GM19238 (cell line): ENCODE data around the gene ADGRD2.
A peak's percentile ranks its signal among the peaks of the same experiment; 100 is the strongest.

ENCODE experiments used
- DNase-seq: peaks from one replicate; pipeline ENCODE4 v3.0.0; 2011; ENCODE audit warnings: low spot score; ENCODE audit not compliant: insufficient read length

The ADGRD2 gene

DNA sequence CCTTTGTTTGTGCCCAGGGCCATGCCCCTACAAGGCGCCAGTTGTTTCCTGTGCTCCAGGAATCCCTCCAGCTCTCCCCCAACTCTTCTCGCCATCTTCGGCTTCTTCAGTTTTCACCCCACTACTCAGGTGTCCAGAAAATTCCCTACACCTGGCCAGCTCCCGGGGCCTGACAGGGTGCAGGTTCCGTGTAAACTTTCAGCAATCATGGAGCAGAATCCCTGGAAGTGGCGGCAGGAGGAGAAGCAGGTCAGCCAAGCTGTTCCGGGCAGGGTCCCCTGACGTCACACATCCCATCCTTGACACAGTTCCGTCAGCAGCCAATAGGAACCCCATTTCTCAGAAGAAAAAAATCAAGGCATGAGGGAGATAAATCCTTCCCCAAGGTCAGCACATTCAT, 12.2 kb upstream of the ADGRD2 start:
- no peak for DNase-seq

DNA sequence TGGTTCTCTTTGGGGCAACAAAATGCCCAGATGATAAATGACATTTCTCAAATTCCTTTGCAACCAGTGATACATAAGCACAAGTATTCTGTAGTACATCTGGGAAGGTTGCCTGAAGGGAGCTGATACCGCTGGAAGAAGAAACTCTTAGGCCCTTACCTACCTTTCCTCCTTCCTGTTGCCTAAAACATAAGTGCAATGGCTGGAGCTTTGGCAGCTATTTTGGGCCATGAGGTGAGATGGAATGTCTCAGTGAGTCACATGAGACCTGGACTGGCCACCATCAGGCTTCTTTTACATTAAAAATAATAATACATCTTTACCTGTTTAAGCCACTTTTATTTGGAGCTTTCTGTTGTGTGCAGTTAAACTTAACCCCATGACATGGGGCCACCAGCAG, 11.2 kb upstream of the ADGRD2 start:
- no peak for DNase-seq

DNA sequence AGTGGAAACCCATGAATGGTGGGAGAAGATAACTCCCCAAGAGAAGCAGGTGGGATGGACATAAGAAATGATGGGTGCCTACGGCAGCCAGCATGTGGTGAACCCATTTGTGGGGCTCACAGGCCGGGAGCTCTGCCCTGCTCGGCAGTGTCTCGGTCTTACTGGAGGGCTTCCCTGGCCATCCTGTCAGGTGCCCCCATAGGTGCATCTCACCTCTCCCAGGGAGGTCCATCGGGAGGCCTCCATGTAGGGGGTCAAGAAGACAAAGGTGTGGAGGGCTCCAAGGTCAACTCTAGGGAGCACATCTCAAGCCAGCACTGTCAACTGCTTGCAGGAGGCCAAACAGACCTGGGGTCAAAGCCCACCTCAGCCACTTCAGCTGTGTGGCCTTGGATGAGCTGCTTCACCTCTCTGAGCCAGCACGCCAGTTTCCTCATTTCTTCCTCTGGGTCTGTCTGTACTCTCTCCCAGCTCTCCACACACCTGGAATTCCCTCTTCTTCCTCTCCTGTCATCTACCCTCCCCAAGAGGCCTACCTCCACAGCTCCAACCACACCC, 10.5 kb upstream of the ADGRD2 start:
- no peak for DNase-seq

DNA sequence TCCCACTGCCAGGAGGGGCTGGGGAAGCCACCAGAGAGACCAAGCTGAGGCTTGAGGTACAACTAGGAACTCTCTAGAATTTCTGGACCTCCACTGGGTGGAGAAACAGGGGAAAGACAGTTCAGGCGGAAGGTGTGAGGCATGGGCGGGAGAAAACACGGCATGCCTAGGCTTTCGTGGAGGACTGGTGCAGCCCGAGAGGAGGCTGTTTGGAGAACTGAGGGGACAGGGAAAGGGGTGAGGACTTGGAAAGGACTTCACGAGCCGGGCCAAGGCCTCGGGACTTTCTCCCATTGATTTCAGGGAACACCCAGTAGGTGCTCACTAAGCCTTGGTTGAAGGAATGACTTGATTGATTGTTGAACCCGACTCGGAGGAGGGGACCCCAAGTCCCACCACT, 9.5 kb upstream of the ADGRD2 start:
- DNase-seq: no peak

DNA sequence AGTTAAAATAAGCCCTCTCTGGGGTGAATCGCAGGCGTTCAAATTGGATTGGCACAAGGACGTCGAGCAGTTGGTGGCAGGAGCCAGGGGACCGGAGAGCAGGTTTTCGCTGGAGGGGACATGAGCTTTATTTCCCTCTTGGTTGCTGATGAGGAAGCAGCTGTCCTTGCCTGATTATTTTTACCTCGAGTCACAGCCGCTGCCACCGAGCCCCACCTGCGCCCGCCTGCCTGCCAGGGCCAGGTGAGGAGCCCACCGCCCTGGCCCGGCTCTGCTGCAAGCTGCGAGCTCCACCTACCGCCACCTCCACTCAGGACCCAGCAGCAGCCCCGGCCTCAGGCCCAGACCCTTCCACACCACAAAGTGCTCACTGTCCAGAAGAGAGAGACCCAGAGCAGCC, 9.0 kb upstream of the ADGRD2 start:
- DNase-seq: no peak

DNA sequence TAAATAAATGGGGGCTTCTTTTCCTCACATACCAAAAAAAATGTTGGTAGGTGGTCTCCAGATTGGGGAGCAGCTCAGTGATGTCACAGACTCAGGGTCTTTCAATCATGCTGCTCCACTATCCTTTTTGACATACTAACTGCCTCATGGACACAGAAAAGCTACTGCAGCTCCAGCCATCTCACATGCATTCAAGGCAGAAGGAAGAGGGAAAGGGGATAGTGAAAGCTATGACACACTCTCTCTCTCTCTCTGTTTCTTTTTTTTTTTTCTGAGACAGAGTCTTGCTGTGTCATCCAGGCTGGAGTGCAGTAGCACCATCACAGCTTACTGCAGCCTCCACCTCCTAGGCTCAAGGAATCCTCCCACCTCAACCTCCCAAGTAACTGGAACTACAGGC, 7.9 kb upstream of the ADGRD2 start:
- DNase-seq: no peak

DNA sequence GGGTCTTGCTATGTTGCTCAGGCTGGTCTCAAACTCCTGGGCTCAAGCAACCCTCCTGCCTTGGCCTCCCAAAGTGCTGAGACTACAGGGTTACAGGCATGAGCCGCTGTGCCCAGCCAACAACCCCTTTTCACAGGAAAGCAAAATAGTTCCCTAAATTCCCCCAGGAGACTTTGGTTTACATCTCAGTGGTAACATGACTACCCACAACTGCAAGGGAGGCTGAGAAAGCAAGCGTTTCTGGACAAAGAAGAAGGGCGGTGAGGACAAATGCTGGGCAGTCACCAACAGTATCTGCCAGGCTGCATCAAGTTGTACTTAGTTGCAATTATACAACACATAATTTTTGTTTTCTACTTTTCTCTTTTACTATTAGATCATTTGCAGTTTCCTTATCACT, 7.4 kb upstream of the ADGRD2 start:
- DNase-seq: no peak

DNA sequence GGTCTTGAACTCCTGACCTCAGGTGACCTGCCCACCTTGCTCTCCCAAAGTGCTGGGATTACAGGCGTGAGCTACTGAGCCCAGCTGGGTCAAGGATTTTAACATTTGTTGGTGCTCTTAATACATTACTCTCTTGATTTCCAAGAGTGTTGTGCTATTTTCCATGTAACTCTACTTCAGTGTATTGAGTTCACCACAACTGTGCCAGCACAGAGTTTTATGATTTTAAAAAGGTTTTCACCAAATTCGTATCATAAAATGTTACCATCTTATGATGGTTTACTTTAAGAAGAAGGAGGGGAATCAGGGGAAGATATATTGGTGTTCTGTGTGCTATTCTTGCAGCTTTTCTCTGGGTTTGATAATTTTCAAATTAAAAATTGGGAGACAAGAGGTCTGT, 6.6 kb upstream of the ADGRD2 start:
- DNase-seq: no peak

DNA sequence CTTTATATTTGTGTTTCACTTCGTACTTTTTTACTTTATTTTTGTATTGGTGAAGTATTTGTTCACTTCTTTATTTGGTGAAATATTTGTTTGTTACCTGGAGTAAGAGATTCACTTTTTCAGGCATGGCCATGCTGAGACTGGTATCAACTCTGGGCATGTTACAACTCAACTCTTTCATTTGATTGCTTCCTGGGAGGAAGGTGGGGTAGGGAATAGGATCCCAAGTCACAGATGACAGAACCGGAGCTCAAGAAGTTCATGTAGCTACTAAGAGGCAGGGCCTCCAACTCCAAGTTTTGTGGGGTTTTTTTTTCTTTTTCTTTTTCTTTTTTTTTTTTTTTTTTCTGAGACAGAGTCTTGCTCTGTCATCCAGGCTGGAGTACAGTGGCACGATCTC, 6.1 kb upstream of the ADGRD2 start:
- no peak for DNase-seq

DNA sequence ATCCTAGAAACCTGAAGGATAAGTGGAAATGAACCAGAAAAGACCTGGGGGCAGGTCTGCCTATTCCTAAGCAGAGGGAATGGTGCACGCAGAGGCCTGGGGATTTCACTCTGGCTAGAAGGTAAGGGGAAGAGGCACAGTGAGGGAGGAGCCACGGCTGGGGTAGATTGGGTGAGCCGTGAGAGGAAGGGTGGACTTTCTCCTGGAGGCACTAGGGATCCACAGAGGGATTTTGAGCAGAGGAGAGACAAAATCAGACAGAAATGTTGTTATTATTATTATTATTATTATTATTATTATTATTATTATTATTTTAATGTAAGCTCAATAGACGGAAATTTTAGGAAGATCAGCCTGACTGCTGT, 3.0 kb upstream of the ADGRD2 start:
- DNase-seq: no peak

DNA sequence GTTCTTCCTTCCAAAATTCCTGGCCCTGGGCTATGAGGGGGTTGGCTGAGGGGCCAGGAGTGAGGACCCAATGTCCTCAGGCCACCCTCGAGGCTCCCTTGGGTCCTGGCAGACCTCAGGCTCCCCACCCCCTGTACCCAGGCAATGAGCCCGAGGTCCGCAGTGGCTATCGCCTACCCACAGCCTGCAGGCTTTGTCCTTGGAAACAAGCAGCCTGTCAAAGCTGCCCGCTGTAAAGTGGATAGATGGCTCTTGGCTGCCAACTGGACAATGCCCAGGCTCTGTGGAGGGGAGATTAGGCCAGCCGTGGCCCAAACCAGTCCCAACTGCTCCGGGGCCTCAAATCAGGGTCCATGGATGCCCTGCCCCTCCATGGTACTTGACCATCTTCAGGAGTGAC, 2.2 kb upstream of the ADGRD2 start:
- no peak for DNase-seq

DNA sequence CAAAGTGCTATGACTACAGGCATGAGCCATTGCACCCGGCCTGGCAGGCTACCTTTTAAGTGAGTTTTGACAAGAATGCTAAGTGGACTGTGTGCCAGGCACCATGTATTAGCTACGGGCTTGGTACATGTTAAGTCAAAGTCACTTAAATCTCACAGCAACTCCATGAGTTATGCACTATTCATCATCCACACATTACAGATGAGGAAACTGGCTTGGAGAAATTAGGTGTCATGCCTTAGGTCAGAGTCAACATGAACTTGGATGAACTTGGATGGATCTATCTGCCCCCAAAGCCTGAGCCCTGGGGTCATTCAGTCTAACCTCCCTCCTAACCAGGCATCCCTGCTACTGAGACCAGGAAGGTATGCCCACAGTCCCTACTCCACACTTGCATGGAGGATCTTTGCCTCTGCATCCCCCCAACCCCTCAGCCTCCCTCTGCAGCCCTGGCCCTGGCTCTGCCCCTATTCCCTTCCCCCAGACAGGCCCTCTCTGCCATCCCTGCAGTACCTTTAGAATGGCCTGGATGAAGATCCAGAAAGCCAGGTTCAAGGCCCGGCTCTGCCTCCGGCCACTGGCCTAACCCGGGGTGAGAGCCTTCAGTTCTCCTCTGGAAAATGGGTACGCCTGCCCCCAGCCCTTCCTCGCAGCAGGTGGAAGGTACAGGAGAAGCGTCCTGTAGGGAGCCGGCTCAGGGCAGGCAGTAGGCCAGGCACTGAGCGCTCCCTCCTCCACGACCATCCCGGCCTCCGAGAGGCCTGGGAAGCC, 685 bp upstream of the ADGRD2 start:
- no peak for DNase-seq

DNA sequence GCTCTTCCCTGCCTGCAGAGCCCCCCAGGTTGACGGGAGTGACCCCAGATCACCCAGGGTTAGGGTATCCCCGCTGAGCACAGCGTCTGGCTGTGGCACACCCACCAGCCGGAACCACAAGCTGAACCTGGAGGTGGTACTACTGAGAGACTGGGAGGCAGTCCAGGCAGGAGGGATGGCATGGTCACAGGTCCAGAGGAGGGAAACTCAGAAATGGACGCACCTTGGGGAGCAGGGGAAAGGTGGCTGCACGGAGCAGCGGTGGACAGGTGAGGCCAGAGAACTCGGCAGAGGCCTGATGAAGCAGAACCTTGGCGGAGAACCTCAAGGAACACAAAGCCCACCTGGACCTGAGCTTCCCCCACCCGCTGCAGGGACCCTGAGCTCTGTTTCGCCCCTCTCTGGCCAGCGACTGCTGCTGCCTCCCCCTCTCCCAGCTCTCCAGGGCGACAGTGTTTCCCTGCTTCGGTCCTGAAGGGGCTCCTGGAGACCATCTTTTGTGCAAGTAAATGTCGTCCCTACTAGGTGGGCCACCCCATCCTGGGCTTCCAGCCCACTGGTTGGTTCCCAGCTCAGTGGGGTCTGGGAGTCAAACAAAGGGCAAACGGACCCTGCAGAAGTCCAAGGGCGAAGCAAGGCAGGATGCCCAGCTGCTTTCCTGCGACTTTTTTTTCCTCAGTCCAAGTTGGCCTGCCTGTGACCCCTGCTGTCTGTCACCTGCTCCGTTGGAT, 845 bp downstream of the ADGRD2 start:
- DNase-seq: no peak

DNA sequence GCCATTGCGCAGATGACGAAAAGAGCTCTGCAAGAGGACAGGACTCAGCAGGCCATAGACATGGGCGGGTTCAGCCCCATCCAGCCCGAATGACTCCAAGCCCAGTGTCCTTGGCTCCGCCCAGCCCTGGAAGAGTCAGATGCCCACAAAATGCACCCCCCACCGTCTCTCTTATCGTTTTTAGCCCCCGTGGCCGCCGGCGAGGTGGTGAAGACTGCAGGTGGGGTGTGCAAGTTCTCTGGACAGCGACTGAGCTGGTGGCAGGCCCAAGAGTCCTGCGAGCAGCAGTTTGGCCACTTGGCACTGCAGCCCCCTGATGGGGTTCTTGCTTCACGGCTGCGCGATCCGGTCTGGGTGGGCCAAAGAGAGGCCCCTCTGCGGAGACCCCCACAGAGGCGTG, 2.1 kb downstream of the ADGRD2 start:
- DNase-seq: no peak

DNA sequence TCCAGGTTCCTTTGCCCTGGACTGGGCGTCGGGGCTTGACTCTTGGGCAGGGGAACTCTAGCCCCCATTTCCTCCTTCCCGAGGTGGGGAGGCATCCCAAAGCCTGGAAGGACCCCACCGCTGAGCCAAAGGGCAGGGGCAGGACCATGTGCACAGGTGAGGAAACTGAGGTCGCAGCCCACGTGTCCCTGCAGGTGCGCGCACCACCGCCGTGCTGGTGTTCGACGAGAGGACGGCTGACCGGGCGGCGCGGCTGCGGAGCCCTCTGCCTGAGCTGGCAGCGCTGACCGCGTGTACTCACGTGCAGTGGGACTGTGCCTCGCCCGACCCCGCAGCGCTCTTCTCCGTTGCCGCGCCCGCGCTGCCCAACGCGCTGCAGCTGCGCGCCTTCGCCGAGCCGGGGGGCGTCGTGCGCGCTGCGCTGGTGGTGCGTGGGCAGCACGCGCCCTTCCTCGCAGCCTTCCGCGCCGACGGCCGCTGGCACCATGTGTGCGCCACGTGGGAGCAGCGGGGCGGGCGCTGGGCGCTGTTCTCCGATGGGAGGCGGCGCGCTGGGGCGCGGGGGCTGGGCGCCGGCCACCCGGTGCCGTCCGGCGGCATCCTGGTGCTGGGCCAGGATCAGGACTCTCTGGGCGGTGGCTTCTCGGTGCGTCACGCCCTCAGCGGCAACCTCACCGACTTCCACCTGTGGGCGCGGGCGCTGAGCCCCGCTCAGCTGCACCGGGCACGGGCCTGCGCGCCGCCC, 2.8 kb downstream of the ADGRD2 start:
- no peak for DNase-seq

DNA sequence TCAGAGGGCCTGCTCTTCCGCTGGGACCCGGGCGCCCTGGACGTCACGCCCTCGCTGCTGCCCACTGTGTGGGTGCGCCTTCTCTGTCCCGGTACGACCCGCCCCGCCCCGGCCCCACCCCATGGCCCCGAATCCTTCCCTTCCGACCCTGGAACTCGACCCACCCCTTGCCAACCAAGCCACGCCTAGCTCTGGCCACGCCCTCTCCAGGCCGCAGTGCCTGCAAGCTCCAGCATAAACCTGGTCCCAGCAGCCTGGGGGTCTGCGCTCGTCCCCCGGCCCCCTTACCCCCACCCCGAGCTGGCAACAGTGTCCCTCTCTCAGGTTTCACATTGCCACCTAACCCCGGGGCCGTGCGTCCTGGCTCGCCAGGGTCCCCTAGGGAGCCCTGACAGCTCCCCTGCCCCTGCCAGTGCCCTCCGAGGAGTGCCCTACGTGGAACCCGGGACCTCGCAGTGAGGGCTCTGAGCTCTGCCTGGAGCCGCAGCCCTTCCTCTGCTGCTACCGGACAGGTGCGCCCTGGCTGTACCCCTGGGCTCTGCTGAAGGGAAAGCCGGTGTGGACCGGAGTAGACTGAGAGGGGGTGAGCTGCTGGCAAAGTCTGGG, 3.4 kb downstream of the ADGRD2 start:
- DNase-seq: peak; percentile 2

DNA sequence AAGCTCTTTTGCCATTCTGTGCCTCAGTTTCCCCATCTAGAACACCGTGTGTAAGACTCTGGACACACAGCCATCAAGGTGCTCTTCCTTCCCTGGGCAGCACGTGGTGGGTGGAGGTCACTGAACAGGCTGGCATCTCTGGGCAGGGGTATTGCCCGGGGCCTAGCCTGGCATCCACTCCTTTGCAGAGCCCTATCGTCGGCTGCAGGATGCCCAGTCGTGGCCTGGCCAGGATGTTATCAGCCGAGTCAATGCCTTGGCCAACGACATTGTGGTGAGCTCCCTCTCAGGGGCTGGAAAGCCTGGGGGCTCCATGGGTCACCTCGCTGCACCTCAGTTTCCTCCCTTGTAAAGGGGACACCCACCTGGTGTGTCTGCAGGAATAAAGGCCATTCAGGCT, 4.0 kb downstream of the ADGRD2 start:
- no peak for DNase-seq

DNA sequence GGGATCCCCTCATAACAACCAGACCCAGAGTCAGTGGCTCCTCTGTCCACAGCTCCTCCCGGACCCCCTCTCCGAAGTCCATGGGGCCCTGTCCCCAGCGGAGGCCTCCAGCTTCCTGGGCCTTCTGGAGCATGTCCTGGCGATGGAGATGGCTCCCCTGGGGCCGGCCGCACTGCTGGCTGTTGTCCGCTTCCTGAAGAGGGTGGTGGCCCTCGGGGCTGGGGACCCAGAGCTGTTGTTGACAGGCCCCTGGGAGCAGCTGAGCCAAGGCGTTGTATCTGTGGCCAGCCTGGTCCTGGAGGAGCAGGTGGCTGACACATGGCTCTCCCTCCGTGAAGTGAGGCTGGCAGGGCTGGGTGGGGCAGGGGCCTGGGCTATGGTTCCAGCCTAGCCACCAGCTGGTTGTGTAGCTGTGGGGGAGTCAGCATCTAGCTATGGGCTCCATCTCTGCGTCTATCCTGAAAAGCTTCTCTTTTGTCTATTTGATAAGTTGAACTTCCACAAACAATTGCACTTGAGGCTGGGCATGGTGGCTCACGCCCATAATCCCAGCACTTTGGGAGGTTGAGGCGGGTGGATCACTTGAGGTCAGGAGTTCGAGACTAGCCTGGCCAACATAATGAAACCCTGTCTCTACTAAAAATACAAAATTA, 4.7 kb downstream of the ADGRD2 start:
- DNase-seq: peak; percentile 1

DNA sequence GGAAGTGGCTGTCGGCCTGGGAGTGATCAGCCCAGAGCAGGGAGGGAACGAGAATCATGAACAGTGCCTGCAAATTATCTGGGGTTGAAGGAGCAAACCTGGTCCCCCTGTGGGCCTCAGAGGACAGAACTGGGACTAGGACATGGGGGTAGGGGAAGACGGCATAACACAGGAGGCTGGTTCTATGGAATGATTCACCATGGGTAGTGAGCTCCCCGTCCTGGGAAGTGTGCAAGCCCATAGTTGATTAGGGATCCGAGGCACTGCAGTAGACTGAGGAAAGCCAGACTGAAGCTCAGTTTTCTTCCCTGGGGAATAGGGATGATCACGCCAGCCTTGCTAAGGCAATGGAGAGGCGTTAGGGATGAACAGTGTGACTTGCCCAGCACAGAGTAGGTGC, 5.6 kb downstream of the ADGRD2 start:
- peak; percentile 0 for DNase-seq

DNA sequence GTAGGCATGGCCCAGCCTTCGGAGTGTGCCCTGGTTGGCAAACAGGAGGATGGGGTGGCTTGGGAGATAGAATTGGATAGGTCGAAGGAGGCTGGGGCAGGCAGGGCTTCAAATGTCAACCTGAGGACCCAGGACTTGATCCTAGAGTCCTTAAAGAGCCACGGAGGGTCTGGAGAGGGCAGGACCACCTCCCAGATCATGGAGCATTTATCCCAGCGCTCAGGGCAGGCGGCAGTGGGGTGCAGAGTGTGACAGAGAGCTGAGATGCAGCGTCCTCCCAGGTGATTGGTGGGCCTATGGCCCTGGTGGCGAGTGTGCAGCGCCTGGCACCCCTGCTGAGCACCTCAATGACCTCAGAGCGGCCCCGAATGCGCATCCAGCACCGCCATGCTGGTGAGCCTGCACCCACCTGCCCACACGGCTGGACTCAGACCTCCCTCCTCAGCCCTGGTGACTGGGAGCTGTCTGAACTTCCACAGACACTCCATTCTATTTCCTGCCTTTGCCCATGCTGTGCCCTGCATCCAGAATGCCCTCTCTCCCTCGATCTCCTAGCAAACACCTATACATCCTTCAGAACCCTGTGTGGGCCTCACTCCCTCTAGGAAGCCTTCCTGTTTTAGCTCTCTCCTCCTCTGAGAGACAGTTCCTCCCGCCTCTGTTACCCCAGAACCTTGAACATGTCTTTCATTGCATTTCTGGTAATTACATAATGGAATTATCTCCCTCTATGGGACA, 6.3 kb downstream of the ADGRD2 start:
- peak; percentile 0 for DNase-seq
